CD4-positive, CD25-positive, alpha-beta regulatory T cell (primary cell): ENCODE measurements around the gene MACROD2. TPM values are rescaled to one million over a fixed set of nuclear protein-coding genes. Genes with fewer than 3 reads are reported as not detected.
A peak's percentile ranks its signal among the peaks of the same experiment; 100 is the strongest.

ENCODE experiments used
- ATAC-seq, 2 donors: fragments of 150-1000 bp; cut with Tn5 transposase; one replicate each; pipeline ENCODE4 v1.10.0; 2021; ENCODE audit warnings: low read depth in 2 of 2, moderate number of reproducible peaks in 2 of 2, moderate library complexity in 1 of 2
- DNase-seq, 3 donors: peaks; one replicate each; pipeline versions ENCODE4 v3.0.0 to v3.0.0-alpha.2; 2012 to 2022; ENCODE audit warnings: mixed read lengths in 1 of 3
- H3K27ac ChIP-seq: one replicate; pipeline ENCODE4 v1.7.0; 2013; ENCODE audit warnings: mild to moderate bottlenecking, low read length; ENCODE audit not compliant: insufficient read depth, poor library complexity, severe bottlenecking
- H3K27me3 ChIP-seq: one replicate; pipeline ENCODE4 v1.7.0; 2013; ENCODE audit warnings: low read length; ENCODE audit not compliant: control insufficient read depth, insufficient read depth
- H3K36me3 ChIP-seq: one replicate; pipeline ENCODE4 v1.7.0; 2013; ENCODE audit warnings: mild to moderate bottlenecking, low read length, moderate library complexity; ENCODE audit not compliant: control insufficient read depth, insufficient read depth
- H3K4me1 ChIP-seq: 2 replicates; pipeline ENCODE4 v1.7.0; 2013; ENCODE audit warnings: mild to moderate bottlenecking, low read length; ENCODE audit not compliant: insufficient read depth, control insufficient read depth, poor library complexity, severe bottlenecking
- H3K4me3 ChIP-seq: one replicate; pipeline ENCODE4 v1.7.0; 2013; ENCODE audit warnings: low read depth, mild to moderate bottlenecking, low read length, moderate library complexity
- H3K9me3 ChIP-seq, 2 experiments: 1 replicate in 1 of 2; 2 replicates in 1 of 2; pipeline ENCODE4 v1.7.0; 2013; ENCODE audit warnings: low read length in 2 of 2, mild to moderate bottlenecking in 1 of 2, moderate library complexity in 1 of 2; ENCODE audit not compliant: control insufficient read depth in 2 of 2
- H3K27ac Mint-ChIP-seq, 3 donors: one replicate each; pipeline ENCODE4 v1.8.0; 2020 to 2022; ENCODE audit warnings: mild to moderate bottlenecking in 3 of 3, mixed read lengths in 3 of 3, moderate library complexity in 2 of 3
- H3K27me3 Mint-ChIP-seq: one replicate; pipeline ENCODE4 v1.8.0; 2022; ENCODE audit warnings: mild to moderate bottlenecking, mixed read lengths
- H3K36me3 Mint-ChIP-seq: one replicate; pipeline ENCODE4 v1.8.0; 2020; ENCODE audit warnings: mixed read lengths
- H3K4me1 Mint-ChIP-seq, 4 donors: one replicate each; pipeline ENCODE4 v1.8.0; 2020 to 2022; ENCODE audit warnings: mixed read lengths in 4 of 4, mild to moderate bottlenecking in 1 of 4
- H3K4me3 Mint-ChIP-seq, 4 donors: one replicate each; pipeline ENCODE4 v1.8.0; 2020 to 2022; ENCODE audit warnings: mild to moderate bottlenecking in 4 of 4, mixed read lengths in 4 of 4, moderate library complexity in 3 of 4
- H3K9me3 Mint-ChIP-seq, 7 donors: one replicate each; pipeline ENCODE4 v1.8.0; 2020 to 2022; ENCODE audit warnings: mixed read lengths in 7 of 7, mild to moderate bottlenecking in 3 of 7, moderate library complexity in 2 of 7
- polyA plus RNA-seq, 4 donors: library from polyadenylated mRNA; unstranded; fragments of 300-500 nt; fragmentation: Illumina TruSeq; gene quantifications; one replicate each; pipeline ENCODE4 v1.2.3, GENCODE V29; 2021
- total RNA-seq: library from RNA; stranded (reverse); gene quantifications from one replicate; pipeline ENCODE4 v1.2.3, GENCODE V29; 2022

The MACROD2 gene
- total and polyA plus RNA-seq, 5 donors from 2014 or later = 1.4 TPM; not detected in 4

DNA sequence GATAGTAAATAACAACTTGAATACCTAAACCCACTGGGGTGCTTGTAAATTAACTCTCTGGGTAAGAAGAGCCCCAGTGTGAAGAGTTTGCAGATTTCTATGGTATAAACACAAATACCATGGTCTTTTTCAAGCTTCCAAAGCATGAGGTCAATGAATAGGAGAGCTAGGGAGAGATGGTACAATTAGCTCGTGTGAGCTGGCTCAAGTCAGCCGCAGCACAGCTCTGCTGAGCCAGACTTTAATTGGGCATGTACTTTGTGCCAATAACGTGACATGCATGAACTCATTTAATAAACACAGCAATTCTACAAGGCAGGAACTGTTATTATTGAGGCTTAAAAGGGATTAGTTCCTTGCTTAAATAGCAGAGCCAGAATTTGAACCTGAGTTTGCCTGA lies 1893.7 kb downstream of the MACROD2 start:
- Histone ChIP-seq H3K9me3 (no peaks in the 10 kb centered on the region), H3K27ac (no peak overlapping the region), H3K27me3 (no peaks in the 10 kb centered on the region), H3K36me3 (no peaks in the 10 kb centered on the region), H3K4me3 (no peak overlapping the region), H3K4me1 (no peaks in the 10 kb centered on the region)
- Mint-ChIP-seq H3K27ac (no peak overlapping the region), H3K4me1 (no peaks in the 10 kb centered on the region), H3K36me3 (no peaks in the 10 kb centered on the region), H3K4me3 (no peak overlapping the region), H3K9me3 (peaks cover 1 to 11% (median 8%) of the 10 kb centered on the region in 7 donors), H3K27me3 (no peaks in the 10 kb centered on the region)
- ATAC-seq = no peak
- no peak for DNase-seq

DNA sequence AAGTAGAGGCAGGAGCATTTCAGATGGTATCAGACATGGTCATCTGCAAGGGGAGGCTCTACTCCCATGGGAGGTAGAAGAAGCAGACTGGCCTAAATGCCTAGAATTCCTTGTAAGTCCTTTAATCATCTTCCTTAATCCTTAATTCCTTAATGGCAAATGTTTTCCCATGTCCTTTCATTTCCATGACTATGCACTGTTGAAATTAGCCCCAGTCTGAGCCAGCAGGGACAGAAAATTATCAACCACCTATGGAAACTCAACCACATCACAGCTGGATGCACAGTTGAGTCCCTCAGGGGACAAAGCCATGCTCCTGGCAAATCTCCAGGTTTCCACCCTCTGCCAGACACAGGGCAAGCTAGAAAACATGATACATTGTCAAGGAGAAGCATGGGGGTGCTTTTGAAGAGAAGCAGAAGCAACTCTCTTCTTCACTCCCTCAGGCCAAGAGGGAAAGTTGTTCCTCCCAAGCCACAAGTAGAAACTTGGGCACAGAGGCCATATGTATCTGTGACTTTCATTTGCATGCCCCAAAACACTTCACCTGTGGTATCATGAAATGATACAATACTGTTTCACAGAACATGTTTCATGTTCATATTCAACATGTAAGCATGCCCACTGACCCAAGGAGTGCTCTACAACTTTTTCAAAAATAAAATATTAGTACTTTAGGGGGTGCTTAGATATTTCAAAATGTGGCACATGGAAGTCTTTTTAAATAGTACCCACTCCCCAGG lies 1894.4 kb downstream of the MACROD2 start:
- Mint-ChIP-seq H3K4me3 (no peak overlapping the region), H3K4me1 (no peaks in the 10 kb centered on the region), H3K36me3 (no peaks in the 10 kb centered on the region), H3K9me3 (peaks cover 1 to 11% (median 4%) of the 10 kb centered on the region in 7 donors), H3K27me3 (no peaks in the 10 kb centered on the region), H3K27ac (no peak overlapping the region)
- no peaks in the 10 kb centered on the region for H3K36me3 ChIP-seq
- ATAC-seq = no peak
- no peaks in the 10 kb centered on the region for H3K27me3 ChIP-seq
- no peak overlapping the region for H3K27ac ChIP-seq
- no peak for DNase-seq
- H3K4me1 ChIP-seq = no peaks in the 10 kb centered on the region
- no peaks in the 10 kb centered on the region for H3K9me3 ChIP-seq
- no peak overlapping the region for H3K4me3 ChIP-seq

DNA sequence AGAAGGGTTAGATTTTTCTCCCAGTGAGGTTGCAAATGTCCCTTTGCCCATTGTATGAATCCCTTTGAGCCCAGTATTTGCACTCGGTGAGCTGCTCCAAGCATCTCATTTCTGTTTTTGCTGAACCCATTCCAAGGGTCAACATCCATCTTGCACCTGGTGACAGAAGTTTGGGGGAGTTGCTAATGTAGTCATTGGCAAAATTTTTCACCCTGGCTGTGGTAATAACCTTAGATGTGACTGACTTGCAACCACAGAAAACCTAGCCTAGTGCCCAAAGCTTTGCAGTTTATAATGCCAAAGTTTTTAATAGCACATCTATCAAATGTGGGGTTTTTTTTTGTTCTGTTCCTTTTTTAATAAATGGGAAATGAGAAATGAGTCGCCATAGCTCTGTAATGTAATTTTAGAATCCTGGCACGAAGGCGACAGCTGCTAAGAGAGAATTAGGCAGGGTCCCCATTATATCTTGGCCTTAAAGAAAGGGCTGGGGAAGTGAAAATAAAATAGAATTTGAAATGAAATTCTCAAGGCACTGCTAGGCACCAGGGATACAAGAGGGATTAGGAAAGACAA lies 1895.2 kb downstream of the MACROD2 start:
- Histone ChIP-seq H3K9me3 (no peaks in the 10 kb centered on the region), H3K27me3 (no peaks in the 10 kb centered on the region), H3K4me3 (no peak overlapping the region), H3K4me1 (no peaks in the 10 kb centered on the region), H3K27ac (no peak overlapping the region), H3K36me3 (no peaks in the 10 kb centered on the region)
- H3K36me3 Mint-ChIP-seq = no peaks in the 10 kb centered on the region
- no peaks in the 10 kb centered on the region for H3K27me3 Mint-ChIP-seq
- peaks cover 1 to 12% (median 5%) of the 10 kb centered on the region in 7 donors for H3K9me3 Mint-ChIP-seq
- H3K27ac Mint-ChIP-seq = no peak overlapping the region
- ATAC-seq = no peak
- no peak for DNase-seq
- H3K4me3 Mint-ChIP-seq = no peak overlapping the region
- no peaks in the 10 kb centered on the region for H3K4me1 Mint-ChIP-seq

DNA sequence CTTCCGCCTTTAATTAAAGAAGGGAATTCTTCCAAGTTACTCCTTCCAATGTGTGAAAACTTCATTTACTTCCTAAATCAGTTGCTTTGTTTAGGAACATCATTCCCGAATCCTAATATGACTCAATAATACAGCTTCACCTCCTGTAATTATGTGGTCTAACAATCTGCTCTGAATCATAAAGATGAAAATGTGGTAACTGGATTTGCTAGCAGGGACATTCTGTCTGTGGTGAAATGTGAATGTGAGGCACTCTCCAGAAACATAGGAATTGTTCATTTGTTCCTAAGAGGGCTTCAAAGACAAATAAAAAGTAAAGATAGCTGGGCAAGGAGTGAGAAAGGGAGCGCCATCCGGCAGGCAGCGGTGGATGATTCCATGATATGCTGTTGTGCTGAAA lies 1899.8 kb downstream of the MACROD2 start:
- H3K27ac ChIP-seq = no peak overlapping the region
- H3K4me3 Mint-ChIP-seq = no peak overlapping the region
- no peaks in the 10 kb centered on the region for H3K4me1 Mint-ChIP-seq
- no peaks in the 10 kb centered on the region for H3K4me1 ChIP-seq
- H3K4me3 ChIP-seq = no peak overlapping the region
- ATAC-seq = no peak
- peaks cover 1 to 10% (median 4%) of the 10 kb centered on the region in 7 donors for H3K9me3 Mint-ChIP-seq
- H3K36me3 Mint-ChIP-seq = no peaks in the 10 kb centered on the region
- no peak overlapping the region for H3K27ac Mint-ChIP-seq
- no peaks in the 10 kb centered on the region for H3K27me3 Mint-ChIP-seq
- DNase-seq = no peak
- H3K9me3 ChIP-seq = no peaks in the 10 kb centered on the region
- H3K36me3 ChIP-seq = no peaks in the 10 kb centered on the region
- no peaks in the 10 kb centered on the region for H3K27me3 ChIP-seq

DNA sequence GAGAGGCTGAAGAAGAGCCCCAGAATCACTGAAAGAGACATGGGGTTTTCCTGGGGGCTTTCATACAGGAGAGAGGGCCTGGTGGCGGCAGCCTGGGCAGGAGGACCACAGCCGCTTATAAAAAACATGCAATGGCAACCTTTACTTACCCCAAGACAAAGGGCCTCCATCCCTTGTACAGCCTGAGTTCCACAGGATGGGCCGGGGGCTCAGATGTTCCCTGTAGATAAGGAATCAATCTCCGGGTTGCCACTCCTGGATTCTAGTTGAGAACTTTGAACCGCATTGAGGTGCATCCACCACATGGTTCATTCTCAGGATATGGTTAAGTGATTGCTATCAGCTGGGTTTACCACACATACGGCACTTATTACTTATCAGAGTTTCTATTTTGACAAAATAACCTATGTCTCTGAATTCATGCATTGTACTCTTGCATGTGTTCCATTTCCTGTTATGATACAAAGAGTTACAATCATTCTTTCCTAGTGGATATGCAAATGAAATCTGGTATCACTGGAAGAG lies 1900.3 kb downstream of the MACROD2 start:
- ATAC-seq (no peak), DNase-seq (peak in 1 of 3 donors; percentile 1)
- H3K27me3 Mint-ChIP-seq = no peaks in the 10 kb centered on the region
- no peaks in the 10 kb centered on the region for H3K36me3 Mint-ChIP-seq
- no peaks in the 10 kb centered on the region for H3K4me1 Mint-ChIP-seq
- no peaks in the 10 kb centered on the region for H3K27me3 ChIP-seq
- H3K4me1 ChIP-seq = no peaks in the 10 kb centered on the region
- no peak overlapping the region for H3K4me3 Mint-ChIP-seq
- no peaks in the 10 kb centered on the region for H3K36me3 ChIP-seq
- no peaks in the 10 kb centered on the region for H3K9me3 ChIP-seq
- no peak overlapping the region for H3K4me3 ChIP-seq
- peaks cover 1 to 10% (median 4%) of the 10 kb centered on the region in 7 donors for H3K9me3 Mint-ChIP-seq
- no peak overlapping the region for H3K27ac ChIP-seq
- no peak overlapping the region for H3K27ac Mint-ChIP-seq

DNA sequence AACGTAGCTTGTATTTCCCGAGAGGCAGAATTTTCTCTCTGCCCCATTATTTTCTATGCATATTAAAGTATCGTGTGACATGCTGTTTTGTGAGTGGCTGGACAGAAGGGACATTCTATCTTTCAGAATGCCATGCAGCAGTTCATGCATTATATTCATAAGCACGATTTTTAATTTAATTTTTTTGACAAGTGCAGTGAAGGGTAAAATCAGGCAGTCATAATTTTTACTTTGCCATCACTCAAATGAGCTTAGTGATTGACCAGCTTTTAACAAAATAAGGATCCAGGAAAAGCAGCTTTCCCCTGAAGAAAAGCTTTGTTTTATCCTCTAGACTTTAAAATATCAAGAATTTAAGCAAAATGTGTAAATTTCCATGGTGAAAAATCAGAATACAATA lies 1904.7 kb downstream of the MACROD2 start:
- H3K4me1 Mint-ChIP-seq = no peaks in the 10 kb centered on the region
- Histone ChIP-seq H3K4me1 (no peaks in the 10 kb centered on the region), H3K27ac (no peak overlapping the region), H3K9me3 (peaks cover 0 to 9% of the 10 kb centered on the region in 2 experiments), H3K36me3 (no peaks in the 10 kb centered on the region), H3K4me3 (no peak overlapping the region), H3K27me3 (no peaks in the 10 kb centered on the region)
- no peaks in the 10 kb centered on the region for H3K36me3 Mint-ChIP-seq
- no peak for DNase-seq
- H3K4me3 Mint-ChIP-seq = no peak overlapping the region
- no peaks in the 10 kb centered on the region for H3K27me3 Mint-ChIP-seq
- H3K9me3 Mint-ChIP-seq = peaks cover under 1 to 16% (median 6%) of the 10 kb centered on the region in 7 donors
- ATAC-seq = no peak
- no peak overlapping the region for H3K27ac Mint-ChIP-seq

DNA sequence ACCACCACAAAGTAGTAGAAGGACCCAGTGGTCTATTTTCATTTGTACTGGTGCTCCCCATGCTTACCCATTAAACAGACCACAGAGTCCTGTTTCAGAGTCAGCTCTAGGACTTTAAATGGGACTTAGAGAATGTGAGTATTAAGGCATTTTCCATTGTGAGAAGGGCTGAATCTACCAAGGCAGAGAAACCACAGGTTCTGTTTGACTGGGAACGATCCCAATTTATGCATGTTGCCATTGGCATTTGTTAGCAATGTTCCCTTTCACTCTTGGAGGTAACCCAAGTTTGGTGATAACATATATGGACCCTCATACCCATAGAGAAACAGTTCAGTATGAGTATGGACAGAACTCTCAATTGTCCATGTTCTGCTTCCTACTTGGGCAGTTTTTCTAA lies 1905.1 kb downstream of the MACROD2 start:
- Mint-ChIP-seq H3K27ac (no peak overlapping the region), H3K4me1 (no peaks in the 10 kb centered on the region), H3K27me3 (no peaks in the 10 kb centered on the region), H3K9me3 (peaks cover 0 to 20% (median 6%) of the 10 kb centered on the region in 7 donors), H3K36me3 (no peaks in the 10 kb centered on the region), H3K4me3 (no peak overlapping the region)
- no peak overlapping the region for H3K4me3 ChIP-seq
- H3K4me1 ChIP-seq = no peaks in the 10 kb centered on the region
- H3K9me3 ChIP-seq = peaks cover 0 to 9% of the 10 kb centered on the region in 2 experiments
- no peak for DNase-seq
- ATAC-seq = no peak
- H3K27me3 ChIP-seq = no peaks in the 10 kb centered on the region
- no peaks in the 10 kb centered on the region for H3K36me3 ChIP-seq
- no peak overlapping the region for H3K27ac ChIP-seq

DNA sequence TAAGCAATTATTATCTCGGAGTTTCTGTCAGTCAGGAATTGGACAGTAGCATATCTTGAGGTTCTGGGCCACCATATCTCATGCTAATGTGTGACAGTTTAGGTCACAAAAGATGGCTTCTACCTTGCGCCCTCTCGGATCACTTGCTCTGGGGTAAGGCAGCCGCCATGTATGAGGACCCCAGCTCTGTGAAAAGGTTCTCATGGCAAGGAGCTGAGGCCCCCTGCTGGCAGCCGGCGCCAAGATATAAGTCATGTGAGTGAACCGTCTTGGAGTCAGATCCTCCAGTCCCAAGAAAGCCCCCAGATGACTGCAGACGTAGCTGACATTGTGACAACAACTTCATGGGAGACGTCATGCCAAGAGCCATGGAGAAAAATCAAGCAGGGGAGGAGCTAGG lies 1907.2 kb downstream of the MACROD2 start:
- Mint-ChIP-seq H3K4me3 (no peak overlapping the region), H3K27ac (no peak overlapping the region), H3K36me3 (no peaks in the 10 kb centered on the region), H3K9me3 (peaks cover 0 to 20% (median 10%) of the 10 kb centered on the region in 7 donors), H3K27me3 (no peaks in the 10 kb centered on the region), H3K4me1 (no peaks in the 10 kb centered on the region)
- Histone ChIP-seq H3K4me3 (no peak overlapping the region), H3K27ac (no peak overlapping the region), H3K36me3 (no peaks in the 10 kb centered on the region), H3K9me3 (peaks cover 0 to 9% of the 10 kb centered on the region in 2 experiments), H3K27me3 (no peaks in the 10 kb centered on the region), H3K4me1 (no peaks in the 10 kb centered on the region)
- DNase-seq = no peak
- ATAC-seq = no peak
